HCT116 (cell line): ENCODE data around the gene LRRC75A. TPM values are rescaled to one million over a fixed set of nuclear protein-coding genes. Genes with fewer than 3 reads are reported as not detected.

Source experiments
- ATAC-seq: fragments of 200-7000 bp; cut with Tn5 transposase; 2 replicates; pipeline ENCODE4 v1.9.1; 2020; ENCODE audit warnings: mild to moderate bottlenecking, moderate library complexity
- BruUV-seq: library from RNA; stranded (reverse); fragments of 400-500 nt; replicated peaks from 2 replicates; lab custom pipeline; 2021; lab: Mats Ljungman, UMichigan
- CTCF ChIA-PET: fragments of 300-600 bp; sonication (Branson Sonifier 250); formaldehyde crosslinking; loops from one replicate; lab custom pipeline; 2021; ENCODE audit warnings: antibody characterized with exemption; lab: Charles Lee
- POLR2A ChIA-PET: fragments of 300-600, 350-600 bp; sonication (Branson Sonifier 250); formaldehyde crosslinking; loops from one replicate; lab custom pipeline; 2021; ENCODE audit warnings: antibody characterized with exemption; lab: Charles Lee
- RAD21 ChIA-PET, 2 experiments: fragments of 300-600 bp; sonication (Branson Sonifier 250); formaldehyde crosslinking; loops; one replicate each; lab custom pipeline; 2023; ENCODE audit warnings: low total read pairs in 2 of 2; ENCODE audit not compliant: uncharacterized antibody in 2 of 2, unreplicated experiment in 2 of 2, low non-redundant PET in 1 of 2; lab: Charles Lee
- DNase-seq: peaks from one replicate; pipeline ENCODE4 v3.0.0-alpha.2; 2010; ENCODE audit warnings: low read depth, low spot score
- H2AFZ ChIP-seq: fragments of 200-600 bp; shearing (Covaris generic), sonication (generic); 2 replicates; pipeline ENCODE4 v1.6.1; 2017; ENCODE audit warnings: low read depth, mixed run types, mixed read lengths, antibody characterized with exemption, low read length; ENCODE audit not compliant: poor library complexity, severe bottlenecking
- H3K27ac ChIP-seq: 2 replicates; pipeline ENCODE4 v1.5.1; 2012; ENCODE audit warnings: low read depth, low read length
- H3K27me3 ChIP-seq: fragments of 200-600 bp; sonication (generic); 2 replicates; pipeline ENCODE4 v1.6.1; 2016; ENCODE audit warnings: mixed run types, low read length, mixed read lengths; ENCODE audit not compliant: insufficient read depth
- H3K36me3 ChIP-seq, 2 experiments: fragments of 200-500 bp in 1 of 2; fragments of 200-600 bp in 1 of 2; sonication (Bioruptor generic) in 1 of 2; sonication (generic) in 1 of 2; 2 replicates each; pipeline versions ENCODE4 v1.5.1 to v1.6.1; 2014 to 2016; ENCODE audit warnings: low read length in 2 of 2, inconsistent platforms in 1 of 2, mixed read lengths in 1 of 2, mixed run types in 1 of 2; ENCODE audit not compliant: insufficient read depth in 2 of 2, control insufficient read depth in 1 of 2
- H3K4me1 ChIP-seq, 2 experiments: fragments of 200-600 bp in 1 of 2; sonication (generic) in 1 of 2; 2 replicates each; pipeline versions ENCODE4 v1.5.1 to v1.6.1; 2012 to 2017; ENCODE audit warnings: low read length in 2 of 2, inconsistent platforms in 1 of 2, mild to moderate bottlenecking in 1 of 2, mixed read lengths in 1 of 2, mixed run types in 1 of 2, moderate library complexity in 1 of 2; ENCODE audit not compliant: insufficient read depth in 2 of 2, control insufficient read depth in 1 of 2
- H3K4me2 ChIP-seq: fragments of 200-600 bp; sonication (generic); 2 replicates; pipeline ENCODE4 v1.6.1; 2017; ENCODE audit warnings: mixed run types, low read length, mixed read lengths
- H3K4me3 ChIP-seq, 2 experiments: fragments of 200-600 bp in 1 of 2; sonication (generic) in 1 of 2; replicated peaks in 1 of 2; 2 replicates each; pipeline ENCODE4 v1.5.1; 2011 to 2016; ENCODE audit warnings: low read length in 2 of 2, control low read depth in 1 of 2, low read depth in 1 of 2, mild to moderate bottlenecking in 1 of 2, mixed read lengths in 1 of 2, mixed run types in 1 of 2
- H3K79me2 ChIP-seq: fragments of 200-600 bp; sonication (generic); 2 replicates; pipeline ENCODE4 v1.6.1; 2017; ENCODE audit warnings: mild to moderate bottlenecking, mixed run types, low read length, moderate library complexity, mixed read lengths; ENCODE audit not compliant: insufficient read depth
- H3K9ac ChIP-seq: fragments of 200-600 bp; sonication (generic); 2 replicates; pipeline ENCODE4 v1.6.1; 2016; ENCODE audit warnings: low read length, mixed read lengths
- H3K9me2 ChIP-seq: fragments of 200-600 bp; sonication (generic), shearing (Covaris generic); 2 replicates; pipeline ENCODE4 v1.6.1; 2017; ENCODE audit warnings: mixed run types, mild to moderate bottlenecking, moderate library complexity; ENCODE audit not compliant: insufficient read depth
- H3K9me3 ChIP-seq, 2 experiments: fragments of 200-500 bp in 1 of 2; fragments of 200-600 bp in 1 of 2; sonication (Bioruptor generic) in 1 of 2; sonication (generic) in 1 of 2; 2 replicates each; pipeline ENCODE4 v1.6.1; 2014 to 2017; ENCODE audit warnings: low read length in 2 of 2, mixed read lengths in 2 of 2, inconsistent platforms in 1 of 2, low read depth in 1 of 2, mild to moderate bottlenecking in 1 of 2, mixed run types in 1 of 2, moderate library complexity in 1 of 2; ENCODE audit not compliant: control insufficient read depth in 1 of 2, insufficient read depth in 1 of 2
- H4K20me1 ChIP-seq: fragments of 200-600 bp; sonication (generic), shearing (Covaris generic); 2 replicates; pipeline ENCODE4 v1.6.1; 2017; ENCODE audit warnings: mixed run types, mild to moderate bottlenecking, moderate library complexity; ENCODE audit not compliant: insufficient read depth
- ATF3 ChIP-seq: IDR thresholded peaks from 2 replicates; pipeline ENCODE4 v1.6.1; 2012
- CBX3 ChIP-seq: IDR thresholded peaks from 2 replicates; pipeline ENCODE4 v1.6.1; 2012; ENCODE audit warnings: low read depth
- CEBPB ChIP-seq: IDR thresholded peaks from 2 replicates; pipeline ENCODE4 v1.6.1; 2012; ENCODE audit warnings: low read depth
- CTCF ChIP-seq, 3 experiments: fragments of 200-600 bp in 1 of 3; sonication (generic) in 1 of 3; IDR thresholded peaks in 2 of 3; conservative IDR thresholded peaks in 1 of 3; 2 replicates each; pipeline ENCODE4 v1.5.1; 2012 to 2017; ENCODE audit warnings: low read depth in 2 of 3, low read length in 2 of 3, antibody characterized with exemption in 1 of 3, borderline replicate concordance in 1 of 3, control low read depth in 1 of 3, mild to moderate bottlenecking in 1 of 3, mixed read lengths in 1 of 3, mixed run types in 1 of 3, moderate library complexity in 1 of 3; ENCODE audit not compliant: insufficient read depth in 1 of 3
- EGR1 ChIP-seq: IDR thresholded peaks from 2 replicates; pipeline ENCODE4 v1.6.1; 2012; ENCODE audit warnings: low read depth
- ELF1 ChIP-seq: IDR thresholded peaks from 2 replicates; pipeline ENCODE4 v1.6.1; 2012; ENCODE audit warnings: low read depth, borderline replicate concordance
- EZH2 ChIP-seq: fragments of 200-600 bp; sonication (generic); IDR thresholded peaks from 2 replicates; pipeline ENCODE4 v1.6.1; 2017; ENCODE audit warnings: antibody characterized with exemption, mixed run types
- EZH2phosphoT487 ChIP-seq: fragments of 200-600 bp; IDR thresholded peaks from 2 replicates; pipeline ENCODE4 v1.6.1; 2018; ENCODE audit warnings: antibody characterized with exemption, borderline replicate concordance
- JUND ChIP-seq: IDR thresholded peaks from 2 replicates; pipeline ENCODE4 v1.6.1; 2012
- MAX ChIP-seq: IDR thresholded peaks from 2 replicates; pipeline ENCODE4 v1.6.1; 2012
- POLR2AphosphoS5 ChIP-seq: IDR thresholded peaks from 2 replicates; pipeline ENCODE4 v1.6.1; 2011; ENCODE audit warnings: mild to moderate bottlenecking, low read depth, low read length, moderate library complexity
- RAD21 ChIP-seq: IDR thresholded peaks from 2 replicates; pipeline ENCODE4 v1.6.1; 2012; ENCODE audit warnings: low read depth, mild to moderate bottlenecking
- REST ChIP-seq: IDR thresholded peaks from 2 replicates; pipeline ENCODE4 v1.6.1; 2012; ENCODE audit warnings: low read depth
- SIN3A ChIP-seq: IDR thresholded peaks from 2 replicates; pipeline ENCODE4 v1.6.1; 2012; ENCODE audit warnings: low read depth
- SP1 ChIP-seq: IDR thresholded peaks from 2 replicates; pipeline ENCODE4 v1.6.1; 2012; ENCODE audit warnings: low read depth
- SRF ChIP-seq: IDR thresholded peaks from 2 replicates; pipeline ENCODE4 v1.6.1; 2012; ENCODE audit warnings: low read depth
- TCF7L2 ChIP-seq: IDR thresholded peaks from 2 replicates; pipeline ENCODE4 v1.7.0; 2011; ENCODE audit warnings: borderline replicate concordance, inconsistent platforms; ENCODE audit not compliant: insufficient read depth, insufficient read length; ENCODE audit errors: extremely low read depth
- YY1 ChIP-seq: IDR thresholded peaks from 2 replicates; pipeline ENCODE4 v1.6.1; 2011; ENCODE audit warnings: low read length, low read depth, moderate library complexity, mild to moderate bottlenecking; ENCODE audit not compliant: insufficient replicate concordance; ENCODE audit errors: extremely low read depth
- ZBTB33 ChIP-seq: IDR thresholded peaks from 2 replicates; pipeline ENCODE4 v1.6.1; 2011; ENCODE audit warnings: mild to moderate bottlenecking, low read length, moderate library complexity; ENCODE audit not compliant: insufficient replicate concordance; ENCODE audit errors: extremely low read depth
- ZFX ChIP-seq: fragments of 450-650 bp; IDR thresholded peaks from 2 replicates; pipeline ENCODE4 v1.6.1; 2017
- ZNF274 ChIP-seq: fragments of 200-500 bp; sonication (Bioruptor generic); IDR thresholded peaks from 2 replicates; pipeline ENCODE4 v1.6.1; 2014; ENCODE audit warnings: mild to moderate bottlenecking, low read depth, low read length, inconsistent platforms
- intact Hi-C: fragments of 100-400 bp; cut with micrococcal nuclease; formaldehyde crosslinking; loops from 2 replicates; pipeline ENCODE4 v1.10.0; 2022
- total RNA-seq: library from RNA; stranded (reverse); gene quantifications from one replicate; pipeline ENCODE4 v1.2.1, GENCODE V29; 2021; ENCODE audit not compliant: unreplicated experiment

LRRC75A gene
- total RNA-seq, 1 experiment from 2014 or later = 2.3 TPM

- intact Hi-C loops = no loop called here
- Histone ChIP-seq H2AFZ (peak overlapping the region; percentile 96), H3K9ac (peak overlapping the region; percentile 18), H3K4me1 (peaks cover 20 to 25% of the 10 kb centered on the region in 2 experiments), H3K27me3 (no peaks in the 10 kb centered on the region), H4K20me1 (no peaks in the 10 kb centered on the region), H3K9me3 (no peaks in the 10 kb centered on the region), H3K27ac (no peak overlapping the region), H3K4me3 (peak overlapping the region; percentile 30 to 36), H3K9me2 (no peaks in the 10 kb centered on the region), H3K79me2 (no peaks in the 10 kb centered on the region), H3K36me3 (no peaks in the 10 kb centered on the region), H3K4me2 (peak overlapping the region; percentile 83)
- ChIA-PET POLR2A (interaction anchor here (0.8 to 1.0 kb wide), 2 partner anchors 76 to 78 kb away, joined by 4 read pairs; no protein-coding TSS in a partner anchor), CTCF (no interaction called here), RAD21 (no interaction called here)
- ATAC-seq = peak; percentile 81
- BruUV-seq = no TSS peak
- DNase-seq = peak; percentile 22
- no peak for TF ChIP-seq EZH2phosphoT487
- TF ChIP-seq ZNF274 = no peak
- TF ChIP-seq RAD21 = no peak
- no peak for TF ChIP-seq SRF
- no peak for TF ChIP-seq CBX3
- no peak for TF ChIP-seq ZBTB33
- peak; percentile 51 for TF ChIP-seq JUND
- TF ChIP-seq ZFX = no peak
- TF ChIP-seq EGR1 = peak; percentile 59; the same call in 1 of the 2 replicates
- TF ChIP-seq ATF3 = no peak
- no peak for TF ChIP-seq MAX
- no peak for TF ChIP-seq POLR2AphosphoS5
- TF ChIP-seq CEBPB = no peak
- no peak for TF ChIP-seq SIN3A
- TF ChIP-seq YY1 = peak; percentile 35
- TF ChIP-seq CTCF (IDR thresholded peaks at IDR 0.05 in 2 of 3, conservative IDR thresholded peaks at IDR 0.05 in 1 of 3; ENCODE audit: borderline replicate concordance in 1 of 3, insufficient read depth in 1 of 3, low read depth in 2 of 3, low read length in 2 of 3) = no peak
- TF ChIP-seq EZH2 = no peak
- TF ChIP-seq TCF7L2 = peak; percentile 82
- no peak for TF ChIP-seq ELF1
- no peak for TF ChIP-seq REST
- peak; percentile 28; the same call in 1 of the 2 replicates for TF ChIP-seq SP1
Observed at GRCh38 chr17:16516594-16517051, 24.6 kb upstream of the LRRC75A start.
